HepG2 (cell line): ENCODE measurements around the gene NUP93. TPM values are rescaled to one million over a fixed set of nuclear protein-coding genes. Genes with fewer than 3 reads are reported as not detected.

Source experiments
- ELF3 ChIP-seq: IDR thresholded peaks from 2 replicates; pipeline ENCODE4 v1.6.1; 2016; ENCODE audit warnings: missing genetic modification reagents, missing compliant biosample characterization
- FOSL2 ChIP-seq: sonication (generic); formaldehyde crosslinking; IDR thresholded peaks from 2 replicates; pipeline ENCODE4 v1.4.0; 2020; ENCODE audit warnings: missing genetic modification reagents
- HNF4A ChIP-seq: sonication (generic); formaldehyde crosslinking; IDR thresholded peaks from 2 replicates; pipeline ENCODE4 v1.4.0; 2020; ENCODE audit warnings: missing genetic modification reagents
- IRF1 ChIP-seq: sonication (generic); formaldehyde crosslinking; IDR thresholded peaks from 2 replicates; pipeline ENCODE4 v1.4.0; 2020; ENCODE audit warnings: low read depth, mild to moderate bottlenecking, missing genetic modification reagents
- ISL2 ChIP-seq: sonication (generic); formaldehyde crosslinking; IDR thresholded peaks from 2 replicates; pipeline ENCODE4 v1.5.0; 2020; ENCODE audit warnings: missing genetic modification reagents
- MED1 ChIP-seq: sonication (generic); formaldehyde crosslinking; IDR thresholded peaks from 2 replicates; pipeline ENCODE4 v1.4.0; 2020; ENCODE audit warnings: missing genetic modification reagents
- NAIF1 ChIP-seq: sonication (generic); formaldehyde crosslinking; IDR thresholded peaks from 2 replicates; pipeline ENCODE4 v1.5.0; 2020; ENCODE audit warnings: mild to moderate bottlenecking, missing genetic modification reagents, borderline replicate concordance
- NR2F6 ChIP-seq, 2 experiments: IDR thresholded peaks; 2 replicates each; pipeline ENCODE4 v1.6.1; 2016; ENCODE audit warnings: antibody characterized with exemption in 1 of 2, mild to moderate bottlenecking in 1 of 2
- PITX1 ChIP-seq: sonication (generic); formaldehyde crosslinking; IDR thresholded peaks from 2 replicates; pipeline ENCODE4 v1.5.1; 2020; ENCODE audit warnings: mild to moderate bottlenecking, missing genetic modification reagents
- RAD51 ChIP-seq: fragments of 450-650 bp; IDR thresholded peaks from 2 replicates; pipeline ENCODE4 v1.6.1; 2016; ENCODE audit warnings: borderline replicate concordance
- RARA ChIP-seq: IDR thresholded peaks from 2 replicates; pipeline ENCODE4 v1.6.1; 2016; ENCODE audit warnings: missing genetic modification reagents, missing compliant biosample characterization
- RXRB ChIP-seq: IDR thresholded peaks from 2 replicates; pipeline ENCODE4 v1.6.1; 2016; ENCODE audit warnings: borderline replicate concordance, missing genetic modification reagents, missing compliant biosample characterization
- STAG1 ChIP-seq: sonication (generic); formaldehyde crosslinking; IDR thresholded peaks from 2 replicates; pipeline ENCODE4 v1.4.0; 2020; ENCODE audit warnings: missing genetic modification reagents
- ZBTB43 ChIP-seq: sonication (generic); formaldehyde crosslinking; conservative IDR thresholded peaks from 2 replicates; pipeline ENCODE4 v1.4.0; 2020; ENCODE audit warnings: missing genetic modification reagents
- ZNF235 ChIP-seq: sonication (generic); formaldehyde crosslinking; IDR thresholded peaks from 2 replicates; pipeline ENCODE4 v1.8.1; 2023; ENCODE audit warnings: mild to moderate bottlenecking, missing genetic modification reagents, borderline replicate concordance
- ZNF264 ChIP-seq: sonication (generic); formaldehyde crosslinking; IDR thresholded peaks from 2 replicates; pipeline ENCODE4 v1.4.0; 2020; ENCODE audit warnings: missing genetic modification reagents
- ZNF292 ChIP-seq: sonication (generic); formaldehyde crosslinking; IDR thresholded peaks from 2 replicates; pipeline ENCODE4 v1.8.1; 2022; ENCODE audit warnings: mild to moderate bottlenecking, low read depth, missing genetic modification reagents, borderline replicate concordance
- ZNF558 ChIP-seq: sonication (generic); formaldehyde crosslinking; IDR thresholded peaks from 2 replicates; pipeline ENCODE4 v1.9.0; 2022; ENCODE audit warnings: mild to moderate bottlenecking, missing genetic modification reagents, borderline replicate concordance
- ZNF674 ChIP-seq: sonication (generic); formaldehyde crosslinking; IDR thresholded peaks from 2 replicates; pipeline ENCODE4 v1.5.0; 2020; ENCODE audit warnings: low read depth, mild to moderate bottlenecking, missing genetic modification reagents
- ZNF710 ChIP-seq: sonication (generic); formaldehyde crosslinking; IDR thresholded peaks from 2 replicates; pipeline ENCODE4 v1.5.0; 2020; ENCODE audit warnings: mild to moderate bottlenecking, missing genetic modification reagents, borderline replicate concordance
- polyA plus RNA-seq, 8 experiments: library from polyadenylated mRNA; depleted of rRNA in 3 of 8; stranded (reverse) in 7 of 8; unstranded in 1 of 8; fragments of >200 nt; fragmentation: Illumina TruSeq in 4 of 8; extraction: Trizol in 4 of 8; gene quantifications; 2 replicates each; pipeline versions ENCODE4 v1.2.1 to v1.2.3, GENCODE V29; 2011 to 2016; ENCODE audit warnings: low read depth in 4 of 8, missing spikeins in 1 of 8, mixed read lengths in 1 of 8; ENCODE audit not compliant: insufficient read depth in 1 of 8
- total RNA-seq, 5 experiments: library from RNA; depleted of rRNA; stranded (reverse); fragments of >200 nt; fragmentation: Illumina TruSeq; extraction: Trizol; gene quantifications; 2 replicates each; pipeline ENCODE4 v1.2.3, GENCODE V29; 2016; ENCODE audit warnings: low read depth in 1 of 5
- TF ChIP-seq, protein P1 (sequence below): sonication (generic); formaldehyde crosslinking; IDR thresholded peaks from 2 replicates; pipeline ENCODE4 v1.4.0; 2020; ENCODE audit warnings: missing genetic modification reagents

The NUP93 gene
- total and polyA plus RNA-seq, 2 of the 13 experiments (the other 11 are each of a cell fraction or from before 2014, with no cell fraction given) = 58.5 to 140 TPM

GRCh38 chr16:56800355-56800754 lies 70.4 kb downstream of the NUP93 start (continued):
- TF ChIP-seq HNF4A (CRISPR knock-in tag) (peak; percentile 69), NR2F6 (IDR thresholded peaks at IDR 0.05) (peak; percentile 90), NR2F6 (CRISPR knock-in tag; IDR thresholded peaks at IDR 0.05) (peak; percentile 95), IRF1 (no peak), ZNF710 (CRISPR knock-in tag) (no peak), ZNF674 (CRISPR knock-in tag) (no peak), NAIF1 (no peak), ZNF264 (peak; percentile 92), STAG1 (0 out of 2 replicates have a peak, but pooled peaks have one; percentile 20), ZNF558 (CRISPR knock-in tag) (no peak), MED1 (CRISPR knock-in tag) (peak; percentile 75), PITX1 (CRISPR knock-in tag) (peak; percentile 36; the same call in 1 of the 2 replicates), FOSL2 (CRISPR knock-in tag) (0 out of 2 replicates have a peak, but pooled peaks have one; percentile 9), RARA (CRISPR knock-in tag) (peak; percentile 38; the same call in 1 of the 2 replicates), RXRB (0 out of 2 replicates have a peak, but pooled peaks have one; percentile 15), ZBTB43 (CRISPR knock-in tag) (peak; percentile 90), ELF3 (peak; percentile 66), ISL2 (no peak), ZNF292 (peak; percentile 64; the same call in 1 of the 2 replicates), RAD51 (no peak), ZNF235 (no peak)
- TF ChIP-seq, protein P1, sequence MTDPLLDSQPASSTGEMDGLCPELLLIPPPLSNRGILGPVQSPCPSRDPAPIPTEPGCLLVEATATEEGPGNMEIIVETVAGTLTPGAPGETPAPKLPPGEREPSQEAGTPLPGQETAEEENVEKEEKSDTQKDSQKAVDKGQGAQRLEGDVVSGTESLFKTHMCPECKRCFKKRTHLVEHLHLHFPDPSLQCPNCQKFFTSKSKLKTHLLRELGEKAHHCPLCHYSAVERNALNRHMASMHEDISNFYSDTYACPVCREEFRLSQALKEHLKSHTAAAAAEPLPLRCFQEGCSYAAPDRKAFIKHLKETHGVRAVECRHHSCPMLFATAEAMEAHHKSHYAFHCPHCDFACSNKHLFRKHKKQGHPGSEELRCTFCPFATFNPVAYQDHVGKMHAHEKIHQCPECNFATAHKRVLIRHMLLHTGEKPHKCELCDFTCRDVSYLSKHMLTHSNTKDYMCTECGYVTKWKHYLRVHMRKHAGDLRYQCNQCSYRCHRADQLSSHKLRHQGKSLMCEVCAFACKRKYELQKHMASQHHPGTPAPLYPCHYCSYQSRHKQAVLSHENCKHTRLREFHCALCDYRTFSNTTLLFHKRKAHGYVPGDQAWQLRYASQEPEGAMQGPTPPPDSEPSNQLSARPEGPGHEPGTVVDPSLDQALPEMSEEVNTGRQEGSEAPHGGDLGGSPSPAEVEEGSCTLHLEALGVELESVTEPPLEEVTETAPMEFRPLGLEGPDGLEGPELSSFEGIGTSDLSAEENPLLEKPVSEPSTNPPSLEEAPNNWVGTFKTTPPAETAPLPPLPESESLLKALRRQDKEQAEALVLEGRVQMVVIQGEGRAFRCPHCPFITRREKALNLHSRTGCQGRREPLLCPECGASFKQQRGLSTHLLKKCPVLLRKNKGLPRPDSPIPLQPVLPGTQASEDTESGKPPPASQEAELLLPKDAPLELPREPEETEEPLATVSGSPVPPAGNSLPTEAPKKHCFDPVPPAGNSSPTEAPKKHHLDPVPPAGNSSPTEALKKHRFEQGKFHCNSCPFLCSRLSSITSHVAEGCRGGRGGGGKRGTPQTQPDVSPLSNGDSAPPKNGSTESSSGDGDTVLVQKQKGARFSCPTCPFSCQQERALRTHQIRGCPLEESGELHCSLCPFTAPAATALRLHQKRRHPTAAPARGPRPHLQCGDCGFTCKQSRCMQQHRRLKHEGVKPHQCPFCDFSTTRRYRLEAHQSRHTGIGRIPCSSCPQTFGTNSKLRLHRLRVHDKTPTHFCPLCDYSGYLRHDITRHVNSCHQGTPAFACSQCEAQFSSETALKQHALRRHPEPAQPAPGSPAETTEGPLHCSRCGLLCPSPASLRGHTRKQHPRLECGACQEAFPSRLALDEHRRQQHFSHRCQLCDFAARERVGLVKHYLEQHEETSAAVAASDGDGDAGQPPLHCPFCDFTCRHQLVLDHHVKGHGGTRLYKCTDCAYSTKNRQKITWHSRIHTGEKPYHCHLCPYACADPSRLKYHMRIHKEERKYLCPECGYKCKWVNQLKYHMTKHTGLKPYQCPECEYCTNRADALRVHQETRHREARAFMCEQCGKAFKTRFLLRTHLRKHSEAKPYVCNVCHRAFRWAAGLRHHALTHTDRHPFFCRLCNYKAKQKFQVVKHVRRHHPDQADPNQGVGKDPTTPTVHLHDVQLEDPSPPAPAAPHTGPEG = no peak
